ENCODE results near the gene BTBD9. TPM values are rescaled to one million over a fixed set of nuclear protein-coding genes. Genes with fewer than 3 reads are reported as not detected.

BTBD9 gene
- total RNA-seq, 1 experiment from 2014 or later = 8.9 TPM

GRCh38 chr6:38593998-38594665 is 45.6 kb downstream of the BTBD9 start:
- Histone ChIP-seq H3K79me2 (ENCODE audit: insufficient read depth, low read length) (no peaks in the 10 kb centered on the region), H2BK12ac (ENCODE audit: insufficient read length, low read depth, low read length) (no peak overlapping the region), H3K9ac (ENCODE audit: extremely low read depth, insufficient read length, low read length) (no peak overlapping the region)

More at GRCh38 chr6:38593998-38594665, 45.6 kb downstream of the BTBD9 start:
- no peak overlapping the region for H3K4ac ChIP-seq (ENCODE audit: low read depth, low read length)
- no CpG with 5 or more reads among the region's 3 CpGs for WGBS (ENCODE audit: extremely low coverage, insufficient read length, low lambda C conversion rate)
- no peaks in the 10 kb centered on the region for H3K9me3 ChIP-seq (ENCODE audit: control insufficient read depth, low read depth, low read length)
- H2AFZ ChIP-seq (ENCODE audit: low read length) = no peak overlapping the region
- no peak overlapping the region for H2BK20ac ChIP-seq (ENCODE audit: low read depth, low read length, poor library complexity, severe bottlenecking)
- no peak for DNase-seq
- no peak overlapping the region for H3K14ac ChIP-seq (ENCODE audit: insufficient read depth, low read length)
- no peak overlapping the region for H3K56ac ChIP-seq (ENCODE audit: insufficient read length, low read depth, low read length)
- no peaks in the 10 kb centered on the region for H3K23me2 ChIP-seq (ENCODE audit: insufficient read length, low read depth, low read length, poor library complexity, severe bottlenecking)
- no peak overlapping the region for H2BK120ac ChIP-seq (ENCODE audit: low read depth, low read length, poor library complexity, severe bottlenecking)
- no peaks in the 10 kb centered on the region for H3K27me3 ChIP-seq (ENCODE audit: insufficient read depth, low read length)
- no peak overlapping the region for H2BK15ac ChIP-seq (ENCODE audit: low read depth, low read length)
- H4K8ac ChIP-seq (replicated peaks; ENCODE audit: insufficient read length, low read depth, low read length) = no peak overlapping the region
- Mint-ChIP-seq H3K4me1 (peaks cover 0 to 3% of the 10 kb centered on the region in 2 experiments; a peak in 1 of 4 replicates), H3K4me3 (no peak overlapping the region), H3K27ac (no peak overlapping the region), H3K9me3 (no peaks in the 10 kb centered on the region), H3K27me3 (ENCODE audit: low read depth) (no peaks in the 10 kb centered on the region), H3K36me3 (ENCODE audit: insufficient read depth in 1 of 3, low read depth in 3 of 3) (no peaks in the 10 kb centered on the region)
- no peak overlapping the region for H4K5ac ChIP-seq (ENCODE audit: insufficient read length, low read depth, low read length)
- H3K18ac ChIP-seq (ENCODE audit: insufficient read length, low read depth, low read length) = no peak overlapping the region
- H3K27ac ChIP-seq (ENCODE audit: insufficient read length, low read depth, low read length) = no peak overlapping the region
- H3T11ph ChIP-seq (ENCODE audit: low read length) = no peak overlapping the region
- TF ChIP-seq, protein P1, sequence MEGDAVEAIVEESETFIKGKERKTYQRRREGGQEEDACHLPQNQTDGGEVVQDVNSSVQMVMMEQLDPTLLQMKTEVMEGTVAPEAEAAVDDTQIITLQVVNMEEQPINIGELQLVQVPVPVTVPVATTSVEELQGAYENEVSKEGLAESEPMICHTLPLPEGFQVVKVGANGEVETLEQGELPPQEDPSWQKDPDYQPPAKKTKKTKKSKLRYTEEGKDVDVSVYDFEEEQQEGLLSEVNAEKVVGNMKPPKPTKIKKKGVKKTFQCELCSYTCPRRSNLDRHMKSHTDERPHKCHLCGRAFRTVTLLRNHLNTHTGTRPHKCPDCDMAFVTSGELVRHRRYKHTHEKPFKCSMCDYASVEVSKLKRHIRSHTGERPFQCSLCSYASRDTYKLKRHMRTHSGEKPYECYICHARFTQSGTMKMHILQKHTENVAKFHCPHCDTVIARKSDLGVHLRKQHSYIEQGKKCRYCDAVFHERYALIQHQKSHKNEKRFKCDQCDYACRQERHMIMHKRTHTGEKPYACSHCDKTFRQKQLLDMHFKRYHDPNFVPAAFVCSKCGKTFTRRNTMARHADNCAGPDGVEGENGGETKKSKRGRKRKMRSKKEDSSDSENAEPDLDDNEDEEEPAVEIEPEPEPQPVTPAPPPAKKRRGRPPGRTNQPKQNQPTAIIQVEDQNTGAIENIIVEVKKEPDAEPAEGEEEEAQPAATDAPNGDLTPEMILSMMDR (conservative IDR thresholded peaks at IDR 0.05) = no peak
- H3K4me2 ChIP-seq (ENCODE audit: insufficient read depth, insufficient read length, low read length) = no peak overlapping the region
- no peak overlapping the region for H4K91ac ChIP-seq (ENCODE audit: insufficient read length, low read depth, low read length)
- no peak overlapping the region for H3K23ac ChIP-seq (ENCODE audit: insufficient read length, low read depth, low read length)
- H2AK5ac ChIP-seq (ENCODE audit: insufficient read length, low read length) = no peak overlapping the region
- H4K20me1 ChIP-seq (ENCODE audit: control insufficient read depth, insufficient read depth, insufficient read length) = no peaks in the 10 kb centered on the region
- H3K4me1 ChIP-seq (ENCODE audit: insufficient read depth, low read length) = no peaks in the 10 kb centered on the region
- H2BK5ac ChIP-seq (ENCODE audit: insufficient read length, low read length) = no peak overlapping the region
- no peaks in the 10 kb centered on the region for H3K79me1 ChIP-seq (ENCODE audit: insufficient read depth, low read depth, low read length, poor library complexity, severe bottlenecking)

Measured in H9 (cell line).